Activated CD8-positive, alpha-beta T cell treated with anti-CD3 and anti-CD28 coated beads for 36 hours (primary cell): Measurements from ENCODE around the gene LRR1. TPM values are rescaled to one million over a fixed set of nuclear protein-coding genes. Genes with fewer than 3 reads are reported as not detected.

Source experiments
- ATAC-seq: fragments of 200-7000 bp; cut with Tn5 transposase; one replicate; pipeline ENCODE4 v1.10.0; 2021; ENCODE audit warnings: mild to moderate bottlenecking, moderate library complexity
- CTCF ChIA-PET: fragments of 350-600 bp; sonication (Branson Sonifier 250); formaldehyde crosslinking; loops from one replicate; lab custom pipeline; 2021; ENCODE audit warnings: antibody characterized with exemption; lab: Charles Lee
- POLR2A ChIA-PET: fragments of 350-600 bp; sonication (Branson Sonifier 250); formaldehyde crosslinking; loops from one replicate; lab custom pipeline; 2021; ENCODE audit warnings: antibody characterized with exemption; lab: Charles Lee
- DNase-seq: peaks from one replicate; pipeline ENCODE4 v3.0.0-alpha.2; 2020
- H3K27ac Mint-ChIP-seq: one replicate; pipeline ENCODE4 v1.8.0; 2021; ENCODE audit warnings: mild to moderate bottlenecking, mixed read lengths
- H3K27me3 Mint-ChIP-seq: one replicate; pipeline ENCODE4 v1.8.0; 2021; ENCODE audit warnings: mixed read lengths
- H3K36me3 Mint-ChIP-seq: one replicate; pipeline ENCODE4 v1.8.0; 2021; ENCODE audit warnings: low read depth, mixed read lengths
- H3K4me1 Mint-ChIP-seq: one replicate; pipeline ENCODE4 v1.8.0; 2021; ENCODE audit warnings: low read depth, mixed read lengths
- H3K4me3 Mint-ChIP-seq: one replicate; pipeline ENCODE4 v1.8.0; 2021; ENCODE audit warnings: mild to moderate bottlenecking, moderate library complexity, mixed read lengths
- H3K9me3 Mint-ChIP-seq: one replicate; pipeline ENCODE4 v1.8.0; 2021; ENCODE audit warnings: mixed read lengths
- intact Hi-C: fragments of 100-400 bp; cut with micrococcal nuclease; formaldehyde crosslinking; loops from one replicate; pipeline ENCODE4 v1.10.0; 2022
- total RNA-seq, 2 experiments: library from RNA; stranded (reverse); gene quantifications; one replicate each; pipeline ENCODE4 v1.2.3, GENCODE V29; 2021
- TF ChIP-seq, protein P1 (sequence below): fragments of 200-600 bp; IDR thresholded peaks from one replicate; pipeline ENCODE4 v1.8.0; 2022; ENCODE audit warnings: antibody characterized with exemption, mild to moderate bottlenecking

Gene LRR1
- total RNA-seq, 2 experiments from 2014 or later = 44.3 to 46.4 TPM

DNA sequence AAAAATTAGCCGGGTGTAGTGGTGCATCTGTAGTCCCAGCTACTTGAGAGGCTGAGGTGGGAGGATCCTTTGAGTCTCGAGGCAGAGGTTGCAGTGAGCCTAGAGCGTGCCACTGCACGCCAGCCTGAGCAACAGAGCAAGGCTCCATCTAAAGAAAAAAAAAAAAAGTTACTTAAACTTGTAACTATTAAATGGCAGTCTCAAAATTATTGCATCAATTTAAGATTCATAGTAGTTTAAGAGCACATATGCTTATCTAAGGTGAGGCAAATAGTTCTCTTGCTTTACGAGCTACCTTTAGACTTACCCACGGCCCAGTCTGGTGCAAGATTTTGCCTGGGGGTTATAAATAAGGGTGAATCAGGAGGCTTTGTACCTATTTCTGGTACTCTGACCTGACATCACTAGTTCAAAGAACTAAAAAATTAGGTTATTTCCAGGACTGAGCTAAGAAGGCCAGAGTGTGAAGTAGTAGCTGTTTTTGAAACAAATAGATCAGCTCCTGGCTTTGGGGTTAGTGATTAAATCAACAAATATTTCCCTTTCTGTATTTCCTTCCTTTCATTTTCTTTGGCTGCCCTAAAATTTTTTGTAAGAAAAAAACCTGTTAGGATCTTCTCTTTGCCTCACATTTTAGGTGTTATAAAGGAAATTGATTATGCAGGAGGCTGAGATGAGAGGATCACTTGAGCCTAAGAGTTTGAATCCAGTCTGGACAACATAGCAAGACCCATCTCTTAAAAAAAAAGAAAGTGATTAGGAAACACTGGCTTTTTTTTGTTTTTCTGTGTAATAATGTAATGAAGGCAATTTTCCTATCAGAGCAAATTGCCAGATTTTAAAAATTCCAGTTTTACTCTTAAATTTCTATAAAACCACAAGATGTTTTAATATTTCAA lies 25.4 kb downstream of the LRR1 start:
- Mint-ChIP-seq H3K9me3 (no peaks in the 10 kb centered on the region), H3K4me3 (peak overlapping the region; percentile 90), H3K4me1 (peaks cover 46% of the 10 kb centered on the region), H3K27ac (peak overlapping the region; percentile 76), H3K36me3 (peaks cover 60% of the 10 kb centered on the region), H3K27me3 (no peaks in the 10 kb centered on the region)
- TF ChIP-seq, protein P1, sequence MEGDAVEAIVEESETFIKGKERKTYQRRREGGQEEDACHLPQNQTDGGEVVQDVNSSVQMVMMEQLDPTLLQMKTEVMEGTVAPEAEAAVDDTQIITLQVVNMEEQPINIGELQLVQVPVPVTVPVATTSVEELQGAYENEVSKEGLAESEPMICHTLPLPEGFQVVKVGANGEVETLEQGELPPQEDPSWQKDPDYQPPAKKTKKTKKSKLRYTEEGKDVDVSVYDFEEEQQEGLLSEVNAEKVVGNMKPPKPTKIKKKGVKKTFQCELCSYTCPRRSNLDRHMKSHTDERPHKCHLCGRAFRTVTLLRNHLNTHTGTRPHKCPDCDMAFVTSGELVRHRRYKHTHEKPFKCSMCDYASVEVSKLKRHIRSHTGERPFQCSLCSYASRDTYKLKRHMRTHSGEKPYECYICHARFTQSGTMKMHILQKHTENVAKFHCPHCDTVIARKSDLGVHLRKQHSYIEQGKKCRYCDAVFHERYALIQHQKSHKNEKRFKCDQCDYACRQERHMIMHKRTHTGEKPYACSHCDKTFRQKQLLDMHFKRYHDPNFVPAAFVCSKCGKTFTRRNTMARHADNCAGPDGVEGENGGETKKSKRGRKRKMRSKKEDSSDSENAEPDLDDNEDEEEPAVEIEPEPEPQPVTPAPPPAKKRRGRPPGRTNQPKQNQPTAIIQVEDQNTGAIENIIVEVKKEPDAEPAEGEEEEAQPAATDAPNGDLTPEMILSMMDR = no peak
- CTCF ChIA-PET = interaction anchor here (0.9 to 2.3 kb wide), 5 partner anchors 8 to 237 kb away, joined by 3 to 13 read pairs (median 3); partner anchors contain the start of genes DNAAF2 and LRR1
- intact Hi-C loops = loop anchor here (10.0 kb wide), 1 partner anchor 491 kb away; the partner anchor contains the start of gene VCPKMT
- ATAC-seq (peak; percentile 3), DNase-seq (peak; percentile 30)
- POLR2A ChIA-PET = interaction anchor here (0.6 to 5.7 kb wide), 5 partner anchors 10 to 144 kb away, joined by 3 to 60 read pairs (median 7); partner anchors contain the start of genes DNAAF2, KLHDC2, LRR1 and RPS29

DNA sequence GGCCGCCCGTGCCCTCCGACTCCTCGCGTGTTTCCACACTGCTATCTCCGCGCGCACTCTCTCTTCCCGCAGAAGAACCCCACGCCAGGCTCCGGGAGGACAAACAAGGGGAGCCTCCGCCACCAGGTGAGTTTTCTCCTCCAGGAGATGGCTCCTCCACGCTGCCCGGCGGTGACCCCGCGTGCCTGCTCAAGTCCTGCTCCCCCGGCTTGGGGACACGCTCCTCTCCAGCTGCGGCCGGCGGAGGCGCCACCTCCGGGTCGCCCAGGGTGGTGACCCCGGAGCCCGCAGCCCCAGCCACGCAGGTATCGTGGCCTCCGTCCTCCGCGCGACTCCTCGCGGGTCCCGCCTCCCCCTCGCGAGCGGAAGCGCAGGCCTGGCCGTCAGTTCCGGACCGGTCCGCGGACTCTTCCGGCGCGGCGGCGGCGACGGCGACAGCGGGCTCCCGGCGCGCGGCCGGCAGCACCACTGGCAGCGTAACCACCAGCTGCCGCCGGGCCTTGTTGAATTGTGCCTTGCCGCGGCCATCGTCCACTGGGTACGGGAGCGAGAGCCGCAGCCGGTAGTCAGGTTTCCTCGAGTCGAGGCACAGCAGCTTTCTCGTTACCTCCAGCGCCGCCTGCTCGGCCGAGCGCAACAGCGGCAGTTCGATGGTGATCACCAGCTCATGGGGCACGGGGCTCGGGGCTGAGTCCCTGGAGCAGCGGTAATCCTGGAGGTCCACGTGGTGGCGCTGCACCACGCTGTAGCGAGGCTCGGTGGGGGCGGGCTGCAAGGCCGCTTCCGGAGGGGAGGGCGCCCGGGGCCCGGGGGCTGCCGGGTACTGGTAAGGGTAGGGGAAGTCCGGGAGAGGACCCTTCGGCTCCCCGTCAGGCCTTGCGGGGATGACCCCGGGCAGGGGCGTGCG lies 35.2 kb downstream of the LRR1 start:
- Mint-ChIP-seq H3K27me3 (no peaks in the 10 kb centered on the region), H3K4me3 (peak overlapping the region; percentile 92), H3K27ac (peak overlapping the region; percentile 96), H3K36me3 (peaks cover 48% of the 10 kb centered on the region), H3K4me1 (peaks cover 36% of the 10 kb centered on the region), H3K9me3 (no peaks in the 10 kb centered on the region)
- ATAC-seq (peak; percentile 90), DNase-seq (peak; percentile 97)
- POLR2A ChIA-PET = interaction anchor here (0.8 to 2.9 kb wide), 18 partner anchors 9 to 678 kb away, joined by 3 to 44 read pairs (median 4); partner anchors contain the start of genes DMAC2L, KLHDC2, L2HGDH and LRR1
- TF ChIP-seq, protein P1 = peak; percentile 81
- intact Hi-C loops = loop anchor here (2.0 to 5.0 kb wide), 4 partner anchors 13 to 228 kb away; partner anchors contain the start of genes KLHDC2, MGAT2 and RPL36AL
- CTCF ChIA-PET = interaction anchor here (0.6 to 2.2 kb wide), 30 partner anchors 9 to 482 kb away, joined by 3 to 30 read pairs (median 4); partner anchors contain the start of genes KLHDC2, LRR1, MGAT2 and NEMF

DNA sequence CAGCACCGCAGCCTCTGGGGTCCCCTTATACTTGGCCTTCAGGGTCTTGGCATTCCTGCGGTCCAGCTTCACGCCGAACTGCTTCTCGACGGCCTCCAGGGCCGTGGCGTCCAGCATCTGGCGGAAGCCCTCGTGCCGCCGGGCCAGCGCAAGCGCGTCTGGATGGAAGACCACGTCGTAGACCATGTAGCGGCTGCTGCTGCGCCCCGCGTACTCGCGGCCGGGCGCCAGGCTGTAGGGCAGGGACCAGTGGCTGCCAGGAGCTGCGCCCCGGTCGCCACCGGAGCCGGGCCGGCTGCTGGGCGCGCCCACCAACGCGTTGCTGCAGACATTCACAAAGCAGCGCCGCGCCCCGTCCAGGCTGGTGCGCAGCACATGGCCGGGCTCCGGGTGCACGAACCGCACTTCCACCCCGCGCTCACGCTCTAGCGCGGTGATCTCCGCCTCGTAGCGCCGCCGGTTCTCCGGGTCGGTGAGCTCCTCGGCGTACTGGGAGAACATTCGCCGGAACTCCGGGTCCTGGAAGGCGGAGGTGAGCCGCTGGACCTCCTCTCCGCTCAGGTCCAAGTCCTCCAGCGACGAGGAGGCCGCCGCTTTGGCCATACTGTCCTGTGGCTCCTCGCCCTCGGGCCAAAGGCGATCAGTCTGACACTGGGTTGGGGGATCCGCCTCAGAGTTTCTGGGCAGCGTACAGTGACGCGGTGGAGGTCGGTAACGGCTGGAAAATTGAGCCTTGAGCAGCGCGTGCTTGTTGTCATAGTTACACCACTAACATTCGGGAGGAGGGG lies 36.0 kb downstream of the LRR1 start, which contains the start of gene DNAAF2:
DNAAF2 (minus strand) TSS at position 698 of the 788 bp plus-strand sequence; CDS start at position 603, 95 bp downstream.
- peak within 1 kb of the TSS; percentile 98 for H3K27ac Mint-ChIP-seq
- no peaks in the 10 kb centered on the region for H3K27me3 Mint-ChIP-seq
- no peaks in the 10 kb centered on the region for H3K9me3 Mint-ChIP-seq
- H3K4me1 Mint-ChIP-seq = peaks cover 31% of the 10 kb centered on the region
- ATAC-seq (peak; percentile 36), DNase-seq (peak; percentile 72)
- H3K36me3 Mint-ChIP-seq = peaks cover 55% of the 10 kb centered on the region
- intact Hi-C loops = loop anchor here (2.0 to 5.0 kb wide), 4 partner anchors 14 to 228 kb away; partner anchors contain the start of genes KLHDC2, MGAT2 and RPL36AL
- peak within 1 kb of the TSS; percentile 92 for H3K4me3 Mint-ChIP-seq
- ChIA-PET POLR2A (interaction anchor here (0.8 to 2.9 kb wide), 19 partner anchors 10 to 897 kb away, joined by 3 to 44 read pairs (median 4); partner anchors contain the start of genes DMAC2L, KLHDC2, L2HGDH and LRR1), CTCF (interaction anchor here (0.6 to 2.2 kb wide), 25 partner anchors 9 to 482 kb away, joined by 3 to 30 read pairs (median 4); partner anchors contain the start of genes KLHDC2, LRR1, MGAT2 and NEMF)
- TF ChIP-seq, protein P1 = no peak

DNA sequence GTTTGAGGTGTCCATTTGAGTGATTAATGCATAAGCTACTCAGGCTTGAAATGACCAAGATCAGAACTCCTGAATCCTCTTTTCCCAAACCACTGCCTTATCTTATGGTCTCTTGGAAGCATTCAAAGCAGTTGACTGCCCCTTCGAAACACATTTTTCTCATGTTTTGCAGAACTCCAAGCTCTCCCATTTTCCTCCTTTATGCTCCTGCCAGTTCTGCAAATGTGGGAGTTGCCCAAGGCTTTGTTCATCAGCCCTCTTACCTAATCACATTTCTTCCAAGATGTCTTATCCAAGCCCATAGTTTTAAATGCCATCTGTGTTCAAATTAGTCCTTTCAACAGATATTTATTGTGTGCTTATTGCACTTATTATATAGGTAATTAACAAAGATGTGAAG lies 38.1 kb downstream of the LRR1 start:
- H3K4me1 Mint-ChIP-seq = peaks cover 40% of the 10 kb centered on the region
- peak overlapping the region; percentile 92 for H3K4me3 Mint-ChIP-seq
- peak overlapping the region; percentile 59 for H3K27ac Mint-ChIP-seq
- H3K36me3 Mint-ChIP-seq = peaks cover 55% of the 10 kb centered on the region
- DNase-seq (no peak), ATAC-seq (no peak)
- CTCF ChIA-PET = interaction anchor here (1.3 to 2.2 kb wide), 2 partner anchors 16 to 38 kb away, joined by 3 to 9 read pairs; partner anchors contain the start of genes LRR1, MGAT2 and RPL36AL
- intact Hi-C loops = no loop called here
- no peaks in the 10 kb centered on the region for H3K27me3 Mint-ChIP-seq
- no peaks in the 10 kb centered on the region for H3K9me3 Mint-ChIP-seq
- TF ChIP-seq, protein P1 = no peak
- POLR2A ChIA-PET = no interaction called here
